Measurements from ENCODE around the gene EEF2K.
A peak's percentile ranks its signal among the peaks of the same experiment; 100 is the strongest.
"Not testable (repeated sequence)": the region's sequence is repeated elsewhere in the genome, so short reads cannot be mapped to it uniquely, and the experiment has no call there.

The EEF2K gene

DNA sequence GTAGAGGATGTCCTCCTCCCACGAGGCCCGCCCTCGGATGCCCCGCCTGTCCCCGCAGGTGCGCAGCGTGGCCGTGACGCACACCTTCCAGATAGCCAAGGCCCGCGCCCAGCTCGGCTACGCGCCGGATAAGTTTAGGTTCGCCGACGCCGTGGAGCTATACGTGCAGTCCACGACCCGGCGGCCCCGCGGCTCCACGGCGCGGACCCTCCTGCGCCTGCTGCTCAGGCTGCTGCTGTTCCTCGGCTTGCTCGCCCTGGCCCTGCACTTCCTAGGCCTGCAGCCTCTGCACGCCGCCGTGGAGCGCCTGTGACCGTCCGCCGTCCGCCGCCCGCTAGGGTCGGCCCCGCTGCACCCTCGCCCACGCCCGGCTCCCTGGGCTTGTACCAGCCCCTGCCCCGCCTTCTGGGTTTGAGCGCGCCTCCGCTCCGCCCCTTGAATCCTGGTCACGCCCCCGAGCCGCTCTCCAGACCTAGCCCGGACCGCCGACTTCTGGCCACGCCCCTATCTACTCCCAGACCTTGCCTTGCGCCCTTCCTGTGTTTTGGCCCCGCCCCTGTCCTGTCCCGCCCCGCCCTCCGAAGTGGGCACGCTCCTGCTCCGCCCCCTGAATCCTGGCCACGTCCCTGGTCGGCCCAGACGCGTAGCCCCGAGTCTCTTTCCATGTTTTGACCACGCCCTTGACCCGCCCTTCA lies 15.8 kb upstream of the EEF2K start:
- Histone ChIP-seq H3K36me3 (ENCODE audit: control insufficient read depth, insufficient read depth, low read length) (no peaks in the 10 kb centered on the region), H3K9ac (ENCODE audit: low read length) (peak overlapping the region; percentile 69), H3K27me3 (ENCODE audit: control insufficient read depth, insufficient read depth, low read length) (no peaks in the 10 kb centered on the region), H3K27ac (ENCODE audit: low read depth, low read length) (no peak overlapping the region), H3K4me1 (ENCODE audit: control insufficient read depth, insufficient read depth, low read length) (peaks cover 25% of the 10 kb centered on the region), H3K9me3 (ENCODE audit: control insufficient read depth, insufficient read depth, low read depth, low read length) (no peaks in the 10 kb centered on the region), H3K4me3 (ENCODE audit: low read depth, low read length) (peak overlapping the region; percentile 91)

GRCh38 chr16:22190776-22191531 lies 15.1 kb upstream of the EEF2K start:
- Histone ChIP-seq H3K4me1 (ENCODE audit: control insufficient read depth, insufficient read depth, low read length) (peaks cover 27% of the 10 kb centered on the region), H3K9me3 (ENCODE audit: control insufficient read depth, insufficient read depth, low read depth, low read length) (no peaks in the 10 kb centered on the region), H3K27me3 (ENCODE audit: control insufficient read depth, insufficient read depth, low read length) (no peaks in the 10 kb centered on the region), H3K9ac (ENCODE audit: low read length) (peak overlapping the region; percentile 32), H3K27ac (ENCODE audit: low read depth, low read length) (0 out of 2 replicates have a peak overlapping the region, but pooled peaks have one; percentile 16), H3K4me3 (ENCODE audit: low read depth, low read length) (peak overlapping the region; percentile 91), H3K36me3 (ENCODE audit: control insufficient read depth, insufficient read depth, low read length) (no peaks in the 10 kb centered on the region)

- peak overlapping the region; percentile 76 for H3K4me3 ChIP-seq (ENCODE audit: low read depth, low read length)
- peak overlapping the region; percentile 44 for H3K9ac ChIP-seq (ENCODE audit: low read length)
- no peaks in the 10 kb centered on the region for H3K36me3 ChIP-seq (ENCODE audit: control insufficient read depth, insufficient read depth, low read length)
- H3K9me3 ChIP-seq (ENCODE audit: control insufficient read depth, insufficient read depth, low read depth, low read length): no peaks in the 10 kb centered on the region
- 0 out of 2 replicates have a peak overlapping the region, but pooled peaks have one; percentile 16 for H3K27ac ChIP-seq (ENCODE audit: low read depth, low read length)
- H3K4me1 ChIP-seq (ENCODE audit: control insufficient read depth, insufficient read depth, low read length): peaks cover 27% of the 10 kb centered on the region
- no peaks in the 10 kb centered on the region for H3K27me3 ChIP-seq (ENCODE audit: control insufficient read depth, insufficient read depth, low read length)
Observed at GRCh38 chr16:22191532-22192260, 14.4 kb upstream of the EEF2K start.

GRCh38 chr16:22192261-22193062 lies 13.6 kb upstream of the EEF2K start:
- H3K36me3 ChIP-seq (ENCODE audit: control insufficient read depth, insufficient read depth, low read length): no peaks in the 10 kb centered on the region
- no peaks in the 10 kb centered on the region for H3K27me3 ChIP-seq (ENCODE audit: control insufficient read depth, insufficient read depth, low read length)
- H3K4me1 ChIP-seq (ENCODE audit: control insufficient read depth, insufficient read depth, low read length): peaks cover 27% of the 10 kb centered on the region
- no peak overlapping the region for H3K27ac ChIP-seq (ENCODE audit: low read depth, low read length)
- H3K9ac ChIP-seq (ENCODE audit: low read length): peak overlapping the region; percentile 44
- H3K9me3 ChIP-seq (ENCODE audit: control insufficient read depth, insufficient read depth, low read depth, low read length): no peaks in the 10 kb centered on the region
- peak overlapping the region; percentile 76 for H3K4me3 ChIP-seq (ENCODE audit: low read depth, low read length)

DNA sequence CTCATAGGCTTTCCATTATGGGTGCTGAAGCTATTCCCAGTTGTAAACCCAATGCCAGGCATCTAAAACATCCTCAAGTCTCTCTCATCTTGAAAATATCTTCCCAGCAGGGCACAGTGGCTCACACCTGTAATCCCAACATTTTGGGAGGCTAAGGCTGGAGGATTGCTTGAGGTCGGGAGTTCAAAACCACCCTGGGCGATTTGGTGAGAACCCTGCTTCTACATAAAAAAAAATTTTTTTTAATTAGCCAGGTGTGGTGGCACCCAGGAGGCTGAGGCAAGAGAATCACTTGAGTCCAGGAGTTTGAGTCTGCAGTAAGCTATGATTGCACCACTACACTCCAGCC lies 13.0 kb upstream of the EEF2K start:
- Histone ChIP-seq H3K4me1 (ENCODE audit: control insufficient read depth, insufficient read depth, low read length) (peaks cover 27% of the 10 kb centered on the region), H3K4me3 (ENCODE audit: low read depth, low read length) (no peak overlapping the region), H3K27ac (ENCODE audit: low read depth, low read length) (no peak overlapping the region), H3K9me3 (ENCODE audit: control insufficient read depth, insufficient read depth, low read depth, low read length) (no peaks in the 10 kb centered on the region), H3K27me3 (ENCODE audit: control insufficient read depth, insufficient read depth, low read length) (no peaks in the 10 kb centered on the region), H3K9ac (ENCODE audit: low read length) (no peak overlapping the region), H3K36me3 (ENCODE audit: control insufficient read depth, insufficient read depth, low read length) (no peaks in the 10 kb centered on the region)

DNA sequence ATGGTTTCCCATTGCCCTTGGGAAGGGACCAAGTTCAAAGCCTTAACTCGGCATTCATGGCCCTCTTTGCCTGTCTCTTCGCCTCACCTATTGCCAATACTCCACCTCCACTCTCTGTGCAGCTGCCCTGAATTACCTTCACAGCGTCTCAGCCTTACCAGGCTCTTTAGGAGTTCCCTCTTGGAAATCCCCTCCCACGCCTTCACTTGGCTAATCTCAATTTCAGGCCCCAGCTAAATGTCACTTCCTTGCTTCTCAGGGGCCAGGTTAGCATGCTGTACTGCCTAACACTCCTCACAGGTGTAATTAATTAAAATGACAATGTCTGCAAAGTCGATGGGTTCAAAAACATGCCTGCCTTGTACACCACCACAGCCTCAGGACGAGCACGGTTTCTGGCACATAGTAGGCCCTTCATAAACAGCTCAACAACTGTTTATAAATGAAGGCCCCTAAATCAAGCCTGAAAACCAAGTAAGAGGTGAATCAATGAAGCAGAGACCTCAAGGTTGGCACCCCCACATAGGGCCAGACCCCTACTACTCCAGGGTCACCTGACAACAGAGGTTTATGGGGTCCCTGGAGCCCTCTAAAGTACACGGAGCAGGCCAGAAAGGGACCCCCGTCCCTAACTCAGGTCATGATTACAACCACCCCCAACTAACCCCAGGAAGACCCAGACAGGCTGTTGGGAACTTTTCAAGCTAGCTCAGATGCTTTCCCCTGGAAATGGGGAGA lies 11.2 kb upstream of the EEF2K start:
- Histone ChIP-seq H3K27ac (ENCODE audit: low read depth, low read length) (no peak overlapping the region), H3K4me3 (ENCODE audit: low read depth, low read length) (no peak overlapping the region), H3K9ac (ENCODE audit: low read length) (no peak overlapping the region)

DNA sequence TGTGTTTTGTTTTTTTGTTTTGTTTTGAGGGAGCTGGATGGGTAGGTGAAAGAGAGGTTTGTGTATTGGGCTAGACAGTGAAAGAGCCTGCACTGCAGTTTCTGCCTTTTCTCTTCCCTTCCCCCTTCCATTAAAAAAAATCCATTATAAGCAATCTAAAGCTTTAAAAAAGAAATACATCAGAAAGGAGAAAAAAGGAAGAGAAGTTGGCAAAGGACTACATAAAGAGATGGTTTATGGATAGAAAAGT lies 10.7 kb upstream of the EEF2K start:
- no peak overlapping the region for H3K9ac ChIP-seq (ENCODE audit: low read length)
- H3K36me3 ChIP-seq (ENCODE audit: control insufficient read depth, insufficient read depth, low read length): no peaks in the 10 kb centered on the region
- H3K4me3 ChIP-seq (ENCODE audit: low read depth, low read length): no peak overlapping the region
- H3K27ac ChIP-seq (ENCODE audit: low read depth, low read length): no peak overlapping the region
- no peaks in the 10 kb centered on the region for H3K27me3 ChIP-seq (ENCODE audit: control insufficient read depth, insufficient read depth, low read length)
- H3K9me3 ChIP-seq (ENCODE audit: control insufficient read depth, insufficient read depth, low read depth, low read length): no peaks in the 10 kb centered on the region
- peaks cover 24% of the 10 kb centered on the region for H3K4me1 ChIP-seq (ENCODE audit: control insufficient read depth, insufficient read depth, low read length)

More for the DNA sequence above, 11.2 kb upstream of the EEF2K start:
- Histone ChIP-seq H3K36me3 (ENCODE audit: control insufficient read depth, insufficient read depth, low read length) (no peaks in the 10 kb centered on the region), H3K4me1 (ENCODE audit: control insufficient read depth, insufficient read depth, low read length) (peaks cover 24% of the 10 kb centered on the region), H3K9me3 (ENCODE audit: control insufficient read depth, insufficient read depth, low read depth, low read length) (no peaks in the 10 kb centered on the region), H3K27me3 (ENCODE audit: control insufficient read depth, insufficient read depth, low read length) (no peaks in the 10 kb centered on the region)

- Histone ChIP-seq H3K9me3 (ENCODE audit: control insufficient read depth, insufficient read depth, low read depth, low read length) (no peaks in the 10 kb centered on the region), H3K36me3 (ENCODE audit: control insufficient read depth, insufficient read depth, low read length) (no peaks in the 10 kb centered on the region), H3K4me3 (ENCODE audit: low read depth, low read length) (peak overlapping the region; percentile 81), H3K9ac (ENCODE audit: low read length) (peak overlapping the region; percentile 47), H3K4me1 (ENCODE audit: control insufficient read depth, insufficient read depth, low read length) (peaks cover 24% of the 10 kb centered on the region), H3K27me3 (ENCODE audit: control insufficient read depth, insufficient read depth, low read length) (no peaks in the 10 kb centered on the region), H3K27ac (ENCODE audit: low read depth, low read length) (no peak overlapping the region)
Observed at GRCh38 chr16:22195695-22196558, 10.2 kb upstream of the EEF2K start.

GRCh38 chr16:22196559-22197168 lies 9.4 kb upstream of the EEF2K start:
- H3K9me3 ChIP-seq (ENCODE audit: control insufficient read depth, insufficient read depth, low read depth, low read length); H3K36me3 ChIP-seq (ENCODE audit: control insufficient read depth, insufficient read depth, low read length); H3K27ac ChIP-seq (ENCODE audit: low read depth, low read length); H3K9ac ChIP-seq (ENCODE audit: low read length); H3K27me3 ChIP-seq (ENCODE audit: control insufficient read depth, insufficient read depth, low read length): not testable (repeated sequence)
- H3K4me3 ChIP-seq (ENCODE audit: low read depth, low read length): peak overlapping the region; percentile 81
- H3K4me1 ChIP-seq (ENCODE audit: control insufficient read depth, insufficient read depth, low read length): peaks cover 23% of the 10 kb centered on the region
